Mesothelial cell of epicardium (in vitro differentiated cells): ENCODE data around the gene ADGRG6. TPM values are rescaled to one million over a fixed set of nuclear protein-coding genes. Genes with fewer than 3 reads are reported as not detected.

Experiments used
- DNase-seq, 2 experiments: peaks; one replicate each; pipeline ENCODE4 v3.0.0; 2021; ENCODE audit warnings: low spot score in 2 of 2; ENCODE audit not compliant: unreplicated experiment in 2 of 2
- H3K27ac Mint-ChIP-seq: 2 replicates; pipeline ENCODE4 v1.8.0; 2021; ENCODE audit warnings: mixed read lengths
- H3K27me3 Mint-ChIP-seq: 2 replicates; pipeline ENCODE4 v1.8.0; 2021; ENCODE audit warnings: low read depth, mixed read lengths
- H3K36me3 Mint-ChIP-seq: 2 replicates; pipeline ENCODE4 v1.8.0; 2021; ENCODE audit warnings: mixed read lengths
- H3K4me1 Mint-ChIP-seq: 2 replicates; pipeline ENCODE4 v1.8.0; 2021; ENCODE audit warnings: mixed read lengths
- H3K4me3 Mint-ChIP-seq: 2 replicates; pipeline ENCODE4 v1.8.0; 2021; ENCODE audit warnings: mild to moderate bottlenecking, moderate library complexity, mixed read lengths
- H3K9me3 Mint-ChIP-seq: 2 replicates; pipeline ENCODE4 v1.8.0; 2021; ENCODE audit warnings: mixed read lengths
- CTCF ChIP-seq: fragments of 200-600 bp; sonication (generic); IDR thresholded peaks from one replicate; pipeline ENCODE4 v1.5.0; 2021; ENCODE audit warnings: antibody characterized with exemption; ENCODE audit not compliant: unreplicated experiment
- total RNA-seq: library from RNA; stranded (reverse); gene quantifications from 3 replicates; pipeline ENCODE4 v1.2.1, GENCODE V29; 2021

Gene ADGRG6
- total RNA-seq, 1 donor from 2014 or later, result 36.6 TPM

GRCh38 chr6:142260748-142261147, 41.1 kb upstream of the ADGRG6 start:
- Mint-ChIP-seq H3K4me3 (no peak overlapping the region), H3K27ac (no peak overlapping the region)

DNA sequence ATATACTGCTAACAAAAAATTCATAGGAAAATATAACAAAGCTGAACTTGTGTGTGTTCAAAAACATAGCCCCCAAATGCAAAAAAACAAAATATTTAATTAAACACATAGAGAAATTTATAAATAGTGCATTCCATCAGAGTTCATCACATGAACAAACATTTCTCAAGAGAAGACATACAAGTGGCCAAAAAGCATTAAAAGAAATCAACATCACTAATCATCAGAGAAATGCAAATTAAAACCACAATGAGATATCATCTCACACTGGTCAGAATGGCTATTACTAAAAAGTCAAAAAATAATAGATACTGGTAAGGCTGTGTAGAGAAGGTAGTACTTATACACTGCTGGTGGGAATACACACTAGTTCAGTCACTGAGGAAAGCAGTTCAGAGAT, 39.6 kb upstream of the ADGRG6 start:
- H3K4me1 Mint-ChIP-seq, result no peaks in the 10 kb centered on the region
- H3K9me3 Mint-ChIP-seq, result peaks cover 12% of the 10 kb centered on the region
- H3K27ac Mint-ChIP-seq, result no peak overlapping the region
- H3K4me3 Mint-ChIP-seq, result no peak overlapping the region
- TF ChIP-seq CTCF, result no peak
- H3K36me3 Mint-ChIP-seq, result no peaks in the 10 kb centered on the region
- no peaks in the 10 kb centered on the region for H3K27me3 Mint-ChIP-seq
- DNase-seq, result no peak

More at GRCh38 chr6:142260748-142261147, 41.1 kb upstream of the ADGRG6 start:
- Mint-ChIP-seq H3K36me3 (no peaks in the 10 kb centered on the region), H3K27me3 (no peaks in the 10 kb centered on the region), H3K4me1 (no peaks in the 10 kb centered on the region), H3K9me3 (peaks cover 12% of the 10 kb centered on the region)
- DNase-seq, result no peak
- TF ChIP-seq CTCF, result no peak

DNA sequence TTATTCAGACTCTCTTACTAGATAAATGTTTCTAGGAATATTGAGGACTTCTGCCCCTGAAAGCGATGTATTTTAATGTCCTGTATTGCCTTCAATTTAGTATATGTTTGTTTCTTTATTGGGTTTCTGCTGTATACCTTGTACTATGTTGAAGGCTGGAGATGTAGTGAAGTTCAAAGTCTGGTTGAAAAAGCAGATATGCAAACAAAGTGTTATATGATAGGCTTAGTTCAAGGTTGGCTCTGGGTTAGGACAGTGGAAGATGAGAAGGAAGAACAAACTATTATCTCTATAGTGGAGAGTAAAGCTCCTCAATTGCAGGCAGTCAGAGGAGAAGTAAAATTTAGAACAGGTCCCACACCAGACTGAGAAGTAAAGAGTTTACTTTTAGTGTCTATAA, 36.3 kb upstream of the ADGRG6 start:
- H3K4me1 Mint-ChIP-seq, result no peaks in the 10 kb centered on the region
- H3K27ac Mint-ChIP-seq, result no peak overlapping the region
- DNase-seq, result no peak
- TF ChIP-seq CTCF, result no peak
- H3K36me3 Mint-ChIP-seq, result no peaks in the 10 kb centered on the region
- no peaks in the 10 kb centered on the region for H3K27me3 Mint-ChIP-seq
- peaks cover 6% of the 10 kb centered on the region for H3K9me3 Mint-ChIP-seq
- no peak overlapping the region for H3K4me3 Mint-ChIP-seq

DNA sequence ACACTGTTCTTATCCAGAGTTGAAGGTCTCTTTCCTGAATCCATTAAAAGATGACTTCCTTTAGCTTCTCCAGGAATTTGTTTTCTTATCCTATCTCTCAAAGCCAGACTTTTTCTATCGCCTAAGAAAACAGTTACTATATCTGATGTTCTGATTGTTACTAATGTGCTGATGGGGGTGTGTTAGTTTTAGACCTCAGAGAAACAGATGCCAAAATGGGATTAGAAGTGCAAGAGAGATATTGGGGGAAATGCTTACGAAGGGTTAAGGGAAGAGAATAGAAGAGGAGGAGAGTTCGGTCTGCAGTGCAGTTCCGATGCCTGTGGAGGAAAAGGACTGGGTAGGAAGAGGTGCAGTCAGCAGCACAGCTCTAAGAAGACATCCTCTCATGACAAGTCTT, 35.7 kb upstream of the ADGRG6 start:
- no peaks in the 10 kb centered on the region for H3K36me3 Mint-ChIP-seq
- no peaks in the 10 kb centered on the region for H3K4me1 Mint-ChIP-seq

DNA sequence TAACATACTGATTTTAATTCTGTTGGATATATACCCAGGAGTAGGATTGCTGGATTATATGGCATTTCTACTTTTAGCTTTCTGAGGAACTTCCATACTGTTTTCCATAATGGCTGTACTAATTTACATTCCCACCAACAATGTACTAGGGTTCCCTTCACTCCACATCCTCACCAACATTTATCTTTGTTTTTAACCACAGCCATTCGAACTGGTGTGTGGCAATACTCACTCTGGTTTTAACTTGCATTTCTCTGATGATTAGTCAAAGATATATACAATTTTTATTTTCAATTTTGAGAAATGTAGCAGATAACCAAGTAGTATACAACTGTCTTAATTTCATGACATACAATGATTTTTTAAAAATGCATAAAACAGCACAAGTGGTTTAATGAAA, 30.3 kb upstream of the ADGRG6 start:
- no peak for TF ChIP-seq CTCF
- Mint-ChIP-seq H3K9me3 (no peaks in the 10 kb centered on the region), H3K27ac (no peak overlapping the region), H3K4me3 (no peak overlapping the region), H3K4me1 (peaks cover 21% of the 10 kb centered on the region), H3K27me3 (no peaks in the 10 kb centered on the region), H3K36me3 (no peaks in the 10 kb centered on the region)
- no peak for DNase-seq

More for the DNA sequence above, 35.7 kb upstream of the ADGRG6 start:
- Mint-ChIP-seq H3K27me3 (no peaks in the 10 kb centered on the region), H3K9me3 (peaks cover 6% of the 10 kb centered on the region), H3K27ac (no peak overlapping the region), H3K4me3 (no peak overlapping the region)
- DNase-seq, result no peak
- TF ChIP-seq CTCF, result no peak

- Mint-ChIP-seq H3K27me3 (no peaks in the 10 kb centered on the region), H3K36me3 (peaks cover 4% of the 10 kb centered on the region), H3K9me3 (peaks cover 7% of the 10 kb centered on the region), H3K4me3 (no peak overlapping the region), H3K27ac (no peak overlapping the region), H3K4me1 (peaks cover 39% of the 10 kb centered on the region)
- no peak for DNase-seq
- no peak for TF ChIP-seq CTCF
These were observed 27.2 kb upstream of the ADGRG6 start for GRCh38 chr6:142274656-142275055.
